ENCODE data around the gene AKAP3. TPM values are rescaled to one million over a fixed set of nuclear protein-coding genes. Genes with fewer than 3 reads are reported as not detected.

AKAP3 gene
- total RNA-seq, 3 donors from 2014 or later (not counting 1 experiment from before 2014, with no cell fraction given), result 0.56 to 1.00 (median 0.58) TPM

- Mint-ChIP-seq H3K27ac (no peak overlapping the region), H3K36me3 (no peaks in the 10 kb centered on the region), H3K4me1 (peaks cover 11 to 17% of the 10 kb centered on the region in 2 donors), H3K4me3 (no peak overlapping the region), H3K9me3 (no peaks in the 10 kb centered on the region), H3K27me3 (ENCODE audit: low read depth in 2 of 2) (peaks cover 4 to 18% of the 10 kb centered on the region in 2 donors)
- 38% methylated on average over 1 of the region's 3 CpGs for WGBS (ENCODE audit: insufficient coverage)
- TF ChIP-seq, protein P1, sequence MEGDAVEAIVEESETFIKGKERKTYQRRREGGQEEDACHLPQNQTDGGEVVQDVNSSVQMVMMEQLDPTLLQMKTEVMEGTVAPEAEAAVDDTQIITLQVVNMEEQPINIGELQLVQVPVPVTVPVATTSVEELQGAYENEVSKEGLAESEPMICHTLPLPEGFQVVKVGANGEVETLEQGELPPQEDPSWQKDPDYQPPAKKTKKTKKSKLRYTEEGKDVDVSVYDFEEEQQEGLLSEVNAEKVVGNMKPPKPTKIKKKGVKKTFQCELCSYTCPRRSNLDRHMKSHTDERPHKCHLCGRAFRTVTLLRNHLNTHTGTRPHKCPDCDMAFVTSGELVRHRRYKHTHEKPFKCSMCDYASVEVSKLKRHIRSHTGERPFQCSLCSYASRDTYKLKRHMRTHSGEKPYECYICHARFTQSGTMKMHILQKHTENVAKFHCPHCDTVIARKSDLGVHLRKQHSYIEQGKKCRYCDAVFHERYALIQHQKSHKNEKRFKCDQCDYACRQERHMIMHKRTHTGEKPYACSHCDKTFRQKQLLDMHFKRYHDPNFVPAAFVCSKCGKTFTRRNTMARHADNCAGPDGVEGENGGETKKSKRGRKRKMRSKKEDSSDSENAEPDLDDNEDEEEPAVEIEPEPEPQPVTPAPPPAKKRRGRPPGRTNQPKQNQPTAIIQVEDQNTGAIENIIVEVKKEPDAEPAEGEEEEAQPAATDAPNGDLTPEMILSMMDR (IDR thresholded peaks at IDR 0.05), result no peak
- H3K27me3 ChIP-seq (ENCODE audit: control insufficient read depth, insufficient read depth, low read length), result no peaks in the 10 kb centered on the region
- no peaks in the 10 kb centered on the region for H3K36me3 ChIP-seq (ENCODE audit: control insufficient read depth, insufficient read depth, low read length)
- peaks cover 23% of the 10 kb centered on the region for H3K4me1 ChIP-seq (ENCODE audit: control insufficient read depth, insufficient read depth, low read length)
- no peak overlapping the region for H3K4me3 ChIP-seq (ENCODE audit: low read length)
- H3K27ac ChIP-seq (ENCODE audit: low read length), result peak overlapping the region; percentile 70
- ATAC-seq (no peak), DNase-seq (no peak)
- no peaks in the 10 kb centered on the region for H3K9me3 ChIP-seq (ENCODE audit: control insufficient read depth, insufficient read depth, low read length)
- intact Hi-C loops (cut with micrococcal nuclease), result no loop called here
These were observed 81.6 kb downstream of the AKAP3 start for GRCh38 chr12:4567073-4567881.

DNA sequence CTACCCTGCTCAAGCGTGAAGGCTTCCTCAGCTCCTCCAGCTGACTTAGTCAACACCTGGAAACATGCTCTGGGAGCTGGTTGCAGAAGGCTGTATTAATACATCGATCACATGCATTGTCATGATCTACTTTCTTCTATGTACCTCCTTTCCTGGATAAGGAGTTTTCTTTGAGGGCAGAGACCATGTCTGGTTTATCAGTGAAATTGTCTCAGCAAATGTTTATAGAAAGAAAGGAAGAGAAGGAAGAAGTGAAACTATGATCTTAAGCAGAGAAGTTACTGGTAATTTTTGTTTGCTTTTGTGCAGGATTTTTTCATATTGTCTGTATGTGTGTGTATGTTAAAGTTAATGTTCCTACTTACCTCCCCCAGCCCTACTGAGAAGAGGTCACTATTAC is 82.4 kb downstream of the AKAP3 start:
- no peaks in the 10 kb centered on the region for H3K36me3 Mint-ChIP-seq
- no peaks in the 10 kb centered on the region for H3K27me3 ChIP-seq (ENCODE audit: control insufficient read depth, insufficient read depth, low read length)
- intact Hi-C loops (cut with micrococcal nuclease), result no loop called here
- H3K4me1 Mint-ChIP-seq, result peaks cover 18 to 23% of the 10 kb centered on the region in 2 donors
- H3K27ac Mint-ChIP-seq, result no peak overlapping the region
- TF ChIP-seq, protein P1 (IDR thresholded peaks at IDR 0.05), result no peak
- ATAC-seq (no peak), DNase-seq (no peak)
- no peaks in the 10 kb centered on the region for H3K9me3 ChIP-seq (ENCODE audit: control insufficient read depth, insufficient read depth, low read length)
- peaks cover 31% of the 10 kb centered on the region for H3K4me1 ChIP-seq (ENCODE audit: control insufficient read depth, insufficient read depth, low read length)
- no peak overlapping the region for H3K27ac ChIP-seq (ENCODE audit: low read length)
- H3K27me3 Mint-ChIP-seq (ENCODE audit: low read depth in 2 of 2), result peaks cover 4 to 19% of the 10 kb centered on the region in 2 donors
- no peaks in the 10 kb centered on the region for H3K9me3 Mint-ChIP-seq
- H3K36me3 ChIP-seq (ENCODE audit: control insufficient read depth, insufficient read depth, low read length), result no peaks in the 10 kb centered on the region
- 72% methylated on average over 1 of the region's 2 CpGs for WGBS (ENCODE audit: insufficient coverage)
- no peak overlapping the region for H3K4me3 ChIP-seq (ENCODE audit: low read length)
- no peak overlapping the region for H3K4me3 Mint-ChIP-seq

Other genes starting within 250 kb of the AKAP3 start
- gene FGF6, start 203.2 kb downstream of the AKAP3 start, total RNA-seq, result not detected
- 1 to 10 TPM; 3.4 to 5.4 (median 5.2) TPM for gene RAD51AP1, start 110.2 kb downstream of the AKAP3 start, total RNA-seq
- 10 to 100 TPM; 11.3 to 15.3 (median 14.2) TPM for gene DYRK4, start 86.8 kb downstream of the AKAP3 start, total RNA-seq
- 100 to 1,000 TPM; 106 to 114 (median 109) TPM for gene NDUFA9, start 63 bp upstream of the AKAP3 start, total RNA-seq
- under 1 TPM; 0.19 to 0.73 (median 0.41) TPM for gene GALNT8, start 71.3 kb upstream of the AKAP3 start, total RNA-seq

Data from natural killer cell (primary cell).